ENCODE data around the gene ING5. TPM values are rescaled to one million over a fixed set of nuclear protein-coding genes. Genes with fewer than 3 reads are reported as not detected.

Gene ING5
- total RNA-seq, 4 donors from 2014 or later, result 33.1 to 105 (median 73.5) TPM

GRCh38 chr2:241733391-241734207, 31.8 kb downstream of the ING5 start:
- no peaks in the 10 kb centered on the region for H3K9me3 ChIP-seq
- H3K27me3 ChIP-seq, result no peaks in the 10 kb centered on the region
- peak overlapping the region; percentile 74 to 97 (median 86) for H3K4me3 ChIP-seq
- TF ChIP-seq, protein P1, sequence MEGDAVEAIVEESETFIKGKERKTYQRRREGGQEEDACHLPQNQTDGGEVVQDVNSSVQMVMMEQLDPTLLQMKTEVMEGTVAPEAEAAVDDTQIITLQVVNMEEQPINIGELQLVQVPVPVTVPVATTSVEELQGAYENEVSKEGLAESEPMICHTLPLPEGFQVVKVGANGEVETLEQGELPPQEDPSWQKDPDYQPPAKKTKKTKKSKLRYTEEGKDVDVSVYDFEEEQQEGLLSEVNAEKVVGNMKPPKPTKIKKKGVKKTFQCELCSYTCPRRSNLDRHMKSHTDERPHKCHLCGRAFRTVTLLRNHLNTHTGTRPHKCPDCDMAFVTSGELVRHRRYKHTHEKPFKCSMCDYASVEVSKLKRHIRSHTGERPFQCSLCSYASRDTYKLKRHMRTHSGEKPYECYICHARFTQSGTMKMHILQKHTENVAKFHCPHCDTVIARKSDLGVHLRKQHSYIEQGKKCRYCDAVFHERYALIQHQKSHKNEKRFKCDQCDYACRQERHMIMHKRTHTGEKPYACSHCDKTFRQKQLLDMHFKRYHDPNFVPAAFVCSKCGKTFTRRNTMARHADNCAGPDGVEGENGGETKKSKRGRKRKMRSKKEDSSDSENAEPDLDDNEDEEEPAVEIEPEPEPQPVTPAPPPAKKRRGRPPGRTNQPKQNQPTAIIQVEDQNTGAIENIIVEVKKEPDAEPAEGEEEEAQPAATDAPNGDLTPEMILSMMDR (IDR thresholded peaks at IDR 0.05), result no peak
- no peak for TF ChIP-seq POLR2A (IDR thresholded peaks at IDR 0.05)
- peaks cover 0 to 14% (median 5%) of the 10 kb centered on the region in 4 donors for H3K4me1 ChIP-seq
- H3K27ac ChIP-seq, result peak overlapping the region; percentile 50 to 98 (median 90)
- no peaks in the 10 kb centered on the region for H3K36me3 ChIP-seq
- DNase-seq, result no peak

- Histone ChIP-seq H3K27me3 (no peaks in the 10 kb centered on the region), H3K9me3 (no peaks in the 10 kb centered on the region), H3K4me3 (peak overlapping the region; percentile 74 to 97 (median 86)), H3K4me1 (peaks cover 0 to 14% (median 5%) of the 10 kb centered on the region in 4 donors), H3K27ac (peak overlapping the region; percentile 50 to 98 (median 90)), H3K36me3 (peaks cover 0 to 2% (median 0%) of the 10 kb centered on the region in 3 donors)
- TF ChIP-seq, protein P1 (IDR thresholded peaks at IDR 0.05), result no peak
- DNase-seq, result no peak
These were observed 32.3 kb downstream of the ING5 start for GRCh38 chr2:241734208-241734466.

- no peaks in the 10 kb centered on the region for H3K27me3 ChIP-seq
- peak within 1 kb of the TSS; percentile 83 to 98 (median 90) for H3K27ac ChIP-seq
- DNase-seq, result peak; percentile 97 to 98 (median 98)
- peaks cover 0 to 14% (median 5%) of the 10 kb centered on the region in 4 donors for H3K4me1 ChIP-seq
- peaks cover 0 to 5% (median 0%) of the 10 kb centered on the region in 3 donors for H3K36me3 ChIP-seq
- TF ChIP-seq, protein P1 (IDR thresholded peaks at IDR 0.05), result peak in 1 of 6 experiments; percentile 13
- TF ChIP-seq POLR2A (IDR thresholded peaks at IDR 0.05), result peak; percentile 37 to 68
- no peaks in the 10 kb centered on the region for H3K9me3 ChIP-seq
- peak within 1 kb of the TSS; percentile 74 to 97 (median 86) for H3K4me3 ChIP-seq
These were observed 32.8 kb downstream of the ING5 start, which contains the start of gene D2HGDH for GRCh38 chr2:241734467-241735208. Gene D2HGDH, plus strand, starts transcription at chr2:241734630. Its CDS starts 595 bp downstream, at chr2:241735225.

- TF ChIP-seq, protein P1 (IDR thresholded peaks at IDR 0.05), result no peak
- TF ChIP-seq POLR2A (IDR thresholded peaks at IDR 0.05), result no peak
- Histone ChIP-seq H3K9me3 (no peaks in the 10 kb centered on the region), H3K27me3 (no peaks in the 10 kb centered on the region), H3K4me3 (peak overlapping the region in 1 of 4 donors; percentile 82), H3K27ac (no peak overlapping the region), H3K36me3 (peaks cover 0 to 5% (median 0%) of the 10 kb centered on the region in 3 donors), H3K4me1 (peaks cover 0 to 14% (median 5%) of the 10 kb centered on the region in 4 donors)
- DNase-seq, result no peak
These were observed 34.3 kb downstream of the ING5 start for GRCh38 chr2:241736111-241736510.

DNA sequence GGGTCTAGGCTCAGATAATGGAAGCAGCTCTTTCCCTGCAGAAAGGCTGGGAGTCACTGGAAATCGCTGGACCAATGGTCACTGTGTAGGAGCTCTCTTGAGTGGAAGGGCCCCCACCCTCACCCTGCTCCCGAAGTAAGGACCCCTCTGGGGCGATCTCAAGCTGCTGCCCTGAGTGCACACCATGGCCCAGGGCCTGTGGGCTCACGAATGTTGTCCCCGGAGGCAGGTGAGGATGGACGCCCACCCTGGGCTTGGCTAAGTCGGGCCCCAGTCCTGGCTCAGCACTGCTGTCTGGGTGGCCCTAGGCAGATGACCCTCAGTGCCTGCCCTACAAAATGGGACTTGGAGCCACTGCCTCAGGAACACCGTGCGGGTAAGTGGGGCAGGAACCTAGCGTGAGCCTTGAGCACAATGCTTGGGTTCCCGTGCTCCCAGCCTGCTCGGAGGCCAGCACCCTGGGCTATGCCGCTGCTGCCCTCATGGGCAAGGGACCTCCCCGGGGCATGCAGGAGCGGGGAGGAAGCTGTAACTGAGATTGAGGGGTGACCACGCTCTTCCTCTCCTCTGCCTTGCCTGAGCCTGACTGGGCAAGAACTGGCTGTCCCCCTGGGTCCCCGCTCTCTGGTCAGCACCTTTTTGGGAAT, 36.3 kb downstream of the ING5 start:
- no peak overlapping the region for H3K4me3 ChIP-seq
- H3K27ac ChIP-seq, result no peak overlapping the region
- no peaks in the 10 kb centered on the region for H3K27me3 ChIP-seq
- no peaks in the 10 kb centered on the region for H3K9me3 ChIP-seq
- H3K36me3 ChIP-seq, result peaks cover 0 to 15% (median 0%) of the 10 kb centered on the region in 3 donors
- TF ChIP-seq, protein P1 (IDR thresholded peaks at IDR 0.05), result no peak
- no peak for TF ChIP-seq POLR2A (IDR thresholded peaks at IDR 0.05)
- DNase-seq, result no peak
- peaks cover 0 to 14% (median 5%) of the 10 kb centered on the region in 4 donors for H3K4me1 ChIP-seq
